ENCODE measurements around the gene CCDC171. TPM values are rescaled to one million over a fixed set of nuclear protein-coding genes. Genes with fewer than 3 reads are reported as not detected.

Gene CCDC171
- total RNA-seq, 1 experiment from 2014 or later, result 2.8 TPM

- DNase-seq (ENCODE audit: low spot score) (no peak), ATAC-seq (no peak)
- no peak overlapping the region for H3K4me3 Mint-ChIP-seq
- peaks cover 16% of the 10 kb centered on the region for H3K36me3 Mint-ChIP-seq
- TF ChIP-seq PRDM15 (CRISPR knock-in tag; IDR thresholded peaks at IDR 0.05) (no peak), TEAD4 (CRISPR knock-in tag; IDR thresholded peaks at IDR 0.05) (no peak), ATF2 (CRISPR knock-in tag; IDR thresholded peaks at IDR 0.05; ENCODE audit: borderline replicate concordance, low read depth) (no peak)
- POLR2A ChIA-PET, result no interaction called here
- H3K9me3 Mint-ChIP-seq, result peaks cover 16% of the 10 kb centered on the region
- H3K27me3 Mint-ChIP-seq (ENCODE audit: low read depth), result no peaks in the 10 kb centered on the region
- no peak overlapping the region for H3K27ac Mint-ChIP-seq
- CTCF ChIA-PET, result no interaction called here
- peaks cover 6% of the 10 kb centered on the region for H3K4me1 Mint-ChIP-seq
Measured at GRCh38 chr9:15612962-15613361, 60.1 kb downstream of the CCDC171 start.

GRCh38 chr9:15617782-15618181 is 64.9 kb downstream of the CCDC171 start:
- ChIA-PET POLR2A (interaction anchor here (0.5 kb wide), 1 partner anchor 107 kb away, joined by 3 read pairs; the partner anchor contains the start of gene PSIP1), CTCF (interaction anchor here (0.5 to 1.0 kb wide), 2 partner anchors 36 to 65 kb away, joined by 3 read pairs; partner anchors contain the start of gene CCDC171)
- Mint-ChIP-seq H3K4me1 (peaks cover 4% of the 10 kb centered on the region), H3K27ac (no peak overlapping the region), H3K36me3 (peaks cover 16% of the 10 kb centered on the region), H3K4me3 (no peak overlapping the region), H3K27me3 (ENCODE audit: low read depth) (no peaks in the 10 kb centered on the region), H3K9me3 (peaks cover 13% of the 10 kb centered on the region)
- ATAC-seq, result no peak
- no peak for DNase-seq (ENCODE audit: low spot score)
- no peak for TF ChIP-seq ZNF219 (CRISPR knock-in tag; IDR thresholded peaks at IDR 0.05; ENCODE audit: borderline replicate concordance)
- TF ChIP-seq ELF4 (CRISPR knock-in tag; IDR thresholded peaks at IDR 0.05; ENCODE audit: low read depth), result no peak
- TF ChIP-seq GTF2I (CRISPR knock-in tag; conservative IDR thresholded peaks at IDR 0.05), result no peak
- TF ChIP-seq ETV6 (CRISPR knock-in tag; IDR thresholded peaks at IDR 0.05), result no peak
- no peak for TF ChIP-seq E2F4 (CRISPR knock-in tag; IDR thresholded peaks at IDR 0.05; ENCODE audit: borderline replicate concordance, low read depth)
- TF ChIP-seq AFF4 (CRISPR knock-in tag; IDR thresholded peaks at IDR 0.05; ENCODE audit: borderline replicate concordance), result no peak
- no peak for TF ChIP-seq STAT6 (CRISPR knock-in tag; conservative IDR thresholded peaks at IDR 0.05; ENCODE audit: low read depth)
- no peak for TF ChIP-seq ATF3 (CRISPR knock-in tag; conservative IDR thresholded peaks at IDR 0.05)
- TF ChIP-seq CREM (CRISPR knock-in tag; IDR thresholded peaks at IDR 0.05), result no peak
- TF ChIP-seq NFE2L1 (CRISPR knock-in tag; IDR thresholded peaks at IDR 0.05), result no peak
- TF ChIP-seq TCF7 (CRISPR knock-in tag; IDR thresholded peaks at IDR 0.05; ENCODE audit: low read depth), result no peak
- TF ChIP-seq RORB (CRISPR knock-in tag; IDR thresholded peaks at IDR 0.05), result no peak
- no peak for TF ChIP-seq ERG (CRISPR knock-in tag; IDR thresholded peaks at IDR 0.05)
- no peak for TF ChIP-seq OVOL2 (CRISPR knock-in tag; IDR thresholded peaks at IDR 0.05; ENCODE audit: borderline replicate concordance)
- TF ChIP-seq RELA (CRISPR knock-in tag; IDR thresholded peaks at IDR 0.05; ENCODE audit: borderline replicate concordance), result no peak
- TF ChIP-seq ATF1 (CRISPR knock-in tag; IDR thresholded peaks at IDR 0.05), result no peak
- TF ChIP-seq USF2 (CRISPR knock-in tag; IDR thresholded peaks at IDR 0.05), result no peak
